ENCODE measurements around the gene PNO1.

- TF ChIP-seq EZH2 (IDR thresholded peaks at IDR 0.05; ENCODE audit: insufficient read depth, poor library complexity, severe bottlenecking), result no peak
- TF ChIP-seq EZH2phosphoT487 (IDR thresholded peaks at IDR 0.05; ENCODE audit: insufficient read depth, low read depth), result no peak
Measured at GRCh38 chr2:68217729-68218128, 60.0 kb downstream of the PNO1 start.
